ENCODE results near the gene POLR3E. TPM values are rescaled to one million over a fixed set of nuclear protein-coding genes. Genes with fewer than 3 reads are reported as not detected.
A peak's percentile ranks its signal among the peaks of the same experiment; 100 is the strongest.

POLR3E gene
- polyA plus RNA-seq, 6 donors from 2014 or later = 8.8 to 15.9 (median 12.5) TPM

- no peaks in the 10 kb centered on the region for H3K9me3 Mint-ChIP-seq
- H3K27ac Mint-ChIP-seq = peak overlapping the region in 1 of 6 donors; percentile 32
- H3K27me3 Mint-ChIP-seq = no peaks in the 10 kb centered on the region
- H3K36me3 Mint-ChIP-seq = peaks cover 6 to 21% of the 10 kb centered on the region in 2 donors
- no peak for DNase-seq
- ATAC-seq (ENCODE audit: low read depth in 2 of 2) = no peak
- H3K4me3 Mint-ChIP-seq = no peak overlapping the region
- peaks cover 0 to 5% (median 0%) of the 10 kb centered on the region in 3 donors for H3K4me1 Mint-ChIP-seq
Observed at GRCh38 chr16:22313876-22314470, 16.8 kb downstream of the POLR3E start.

- H3K4me3 Mint-ChIP-seq = no peak overlapping the region
- no peaks in the 10 kb centered on the region for H3K9me3 Mint-ChIP-seq
- H3K27ac Mint-ChIP-seq = peak overlapping the region in 1 of 6 donors; percentile 50
- peaks cover 0 to 5% (median 0%) of the 10 kb centered on the region in 3 donors for H3K4me1 Mint-ChIP-seq
- ATAC-seq (ENCODE audit: low read depth in 2 of 2) (no peak), DNase-seq (no peak)
- H3K36me3 Mint-ChIP-seq = peaks cover 10 to 21% of the 10 kb centered on the region in 2 donors
- no peaks in the 10 kb centered on the region for H3K27me3 Mint-ChIP-seq
Observed at GRCh38 chr16:22314661-22315626, 17.7 kb downstream of the POLR3E start.

DNA sequence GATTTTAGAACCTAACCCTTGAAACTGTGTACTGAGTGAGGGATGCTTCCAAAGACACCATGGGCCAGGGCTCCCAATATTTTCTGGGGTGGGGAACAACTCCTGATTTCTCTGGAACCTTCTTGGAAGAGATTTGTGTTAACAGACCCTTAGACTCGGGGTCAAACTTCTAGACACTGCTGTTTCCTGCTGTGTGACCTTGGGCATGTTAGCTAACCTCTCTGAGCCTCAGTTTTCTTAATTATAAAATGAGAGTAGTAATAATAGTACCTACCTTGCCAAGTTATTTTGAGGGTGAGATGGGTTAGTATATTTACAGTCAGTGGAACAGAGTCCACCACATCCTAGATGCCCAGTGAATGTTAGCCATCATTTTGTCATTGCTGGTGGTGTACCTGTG is 18.8 kb downstream of the POLR3E start:
- Mint-ChIP-seq H3K27me3 (no peaks in the 10 kb centered on the region), H3K9me3 (no peaks in the 10 kb centered on the region), H3K36me3 (peaks cover 11 to 24% of the 10 kb centered on the region in 2 donors), H3K27ac (peak overlapping the region in 1 of 6 donors; percentile 56), H3K4me1 (peaks cover 0 to 5% (median 0%) of the 10 kb centered on the region in 3 donors), H3K4me3 (peak overlapping the region in 2 of 8 donors; percentile 50 to 56)
- no peak for DNase-seq
- ATAC-seq (ENCODE audit: low read depth in 2 of 2) = no peak

DNA sequence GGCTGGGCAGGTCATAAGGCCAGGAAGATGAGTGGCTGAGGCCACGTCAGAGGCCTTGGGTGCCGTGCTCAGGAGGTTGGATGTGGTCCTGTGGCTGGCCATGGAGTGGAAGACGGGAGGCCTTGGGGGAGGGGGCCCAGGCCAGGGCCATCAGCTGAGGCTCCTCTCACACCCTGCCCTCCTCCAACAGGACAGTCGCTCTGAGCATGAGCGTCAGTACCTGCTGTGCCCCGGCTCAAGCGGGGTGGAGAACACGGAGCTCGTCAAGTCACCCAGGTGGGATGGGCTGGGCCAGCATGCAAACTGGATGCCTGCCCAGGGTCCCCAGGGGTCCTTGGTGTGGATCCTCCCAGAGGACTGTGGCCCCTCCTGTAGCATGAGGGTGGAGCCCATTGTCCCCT is 19.2 kb downstream of the POLR3E start:
- peak overlapping the region in 1 of 8 donors; percentile 56 for H3K4me3 Mint-ChIP-seq
- H3K27me3 Mint-ChIP-seq = no peaks in the 10 kb centered on the region
- no peak for ATAC-seq (ENCODE audit: low read depth in 2 of 2)

DNA sequence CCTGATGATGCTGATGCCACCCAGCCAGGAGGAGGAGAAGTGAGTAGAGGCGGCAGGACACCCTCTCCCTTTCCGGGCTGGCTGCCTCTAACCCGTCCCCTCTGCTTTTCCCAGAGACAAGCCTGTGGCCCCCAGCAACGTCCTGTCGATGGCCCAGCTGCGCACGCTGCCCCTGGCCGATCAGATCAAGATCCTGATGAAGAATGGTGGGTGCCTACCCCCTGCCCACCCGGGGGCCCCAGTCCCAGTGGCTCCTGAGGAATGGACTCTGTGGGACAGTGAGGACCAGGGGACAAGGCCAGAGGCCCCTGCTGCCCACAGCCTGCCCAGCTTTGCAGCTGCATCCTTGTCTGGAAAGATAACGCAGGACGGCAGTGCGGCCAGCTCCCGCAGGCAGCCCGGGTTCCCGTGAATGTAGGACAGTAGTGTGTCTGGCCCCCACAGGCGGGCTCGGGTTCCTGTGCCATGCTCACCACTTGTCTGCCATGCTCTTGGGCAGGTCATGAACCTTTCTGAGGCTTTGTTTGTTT is 19.9 kb downstream of the POLR3E start:
- H3K36me3 Mint-ChIP-seq = peaks cover 11 to 22% of the 10 kb centered on the region in 2 donors
- DNase-seq (no peak), ATAC-seq (ENCODE audit: low read depth in 2 of 2) (no peak)
- H3K4me3 Mint-ChIP-seq = no peak overlapping the region
- H3K27me3 Mint-ChIP-seq = no peaks in the 10 kb centered on the region
- H3K27ac Mint-ChIP-seq = peak overlapping the region in 1 of 6 donors; percentile 21
- peaks cover 0 to 7% (median 0%) of the 10 kb centered on the region in 3 donors for H3K4me1 Mint-ChIP-seq
- no peaks in the 10 kb centered on the region for H3K9me3 Mint-ChIP-seq

More for the DNA sequence above, 19.2 kb downstream of the POLR3E start:
- Mint-ChIP-seq H3K36me3 (peaks cover 11 to 28% of the 10 kb centered on the region in 2 donors), H3K4me1 (peaks cover 0 to 5% (median 0%) of the 10 kb centered on the region in 3 donors), H3K9me3 (no peaks in the 10 kb centered on the region), H3K27ac (no peak overlapping the region)
- DNase-seq = no peak

DNA sequence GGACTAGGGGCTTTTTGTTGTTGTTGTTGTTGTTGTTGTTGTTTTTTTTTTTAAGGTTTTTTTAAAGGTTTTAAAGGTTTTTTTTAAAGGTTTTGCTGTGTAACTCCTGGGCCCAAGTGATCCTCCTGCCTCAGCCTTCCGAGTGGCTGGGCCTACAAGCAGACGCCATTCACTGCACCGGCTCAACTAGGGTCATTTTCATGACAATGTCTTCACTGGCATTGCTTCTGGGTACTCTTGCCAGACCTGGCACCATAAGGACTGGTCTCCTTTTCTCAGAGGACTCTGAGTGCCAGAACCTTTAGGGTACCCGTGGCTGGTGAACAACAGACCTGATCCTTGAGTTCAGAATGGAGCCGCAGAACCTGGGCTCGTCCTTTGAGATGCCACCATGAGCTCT is 20.4 kb downstream of the POLR3E start:
- ATAC-seq (ENCODE audit: low read depth in 2 of 2) (no peak), DNase-seq (no peak)
- Mint-ChIP-seq H3K36me3 (peaks cover 11 to 20% of the 10 kb centered on the region in 2 donors), H3K4me1 (peaks cover 0 to 7% (median 0%) of the 10 kb centered on the region in 3 donors), H3K4me3 (no peak overlapping the region), H3K27ac (peak overlapping the region in 2 of 6 donors; percentile 47 to 72), H3K9me3 (no peaks in the 10 kb centered on the region), H3K27me3 (no peaks in the 10 kb centered on the region)

DNA sequence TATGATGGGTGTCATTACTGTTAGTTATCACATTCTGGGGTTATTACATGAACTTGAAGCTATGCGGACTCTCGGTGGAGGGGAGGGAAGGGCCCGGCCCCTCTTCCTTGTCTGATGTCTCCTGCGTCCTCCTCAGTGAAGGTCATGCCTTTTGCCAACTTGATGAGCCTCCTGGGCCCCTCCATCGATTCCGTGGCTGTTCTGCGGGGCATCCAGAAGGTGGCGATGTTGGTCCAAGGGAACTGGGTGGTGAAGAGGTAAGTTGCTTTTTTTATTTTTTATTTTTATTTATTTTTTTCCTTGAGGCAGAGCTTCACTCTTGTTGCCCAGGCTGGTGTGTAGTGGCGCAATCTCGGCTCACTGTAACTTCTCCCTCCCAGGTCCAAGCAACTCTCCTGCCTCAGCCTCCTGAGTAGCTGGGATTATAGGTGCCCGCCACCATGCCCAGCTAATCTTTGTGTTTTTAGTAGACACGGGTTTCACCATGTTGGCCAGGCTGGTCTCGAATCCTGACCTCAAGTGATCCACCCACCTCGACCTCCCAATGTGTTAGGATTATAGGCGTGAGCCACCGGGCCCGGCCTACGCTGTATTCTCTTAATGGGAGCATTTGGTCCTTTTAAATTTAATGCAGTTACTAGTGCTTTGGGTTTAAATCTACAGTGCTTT is 21.6 kb downstream of the POLR3E start:
- peak; percentile 36 for DNase-seq
- no peaks in the 10 kb centered on the region for H3K27me3 Mint-ChIP-seq
- peaks cover 11 to 13% of the 10 kb centered on the region in 2 donors for H3K36me3 Mint-ChIP-seq
- no peak overlapping the region for H3K4me3 Mint-ChIP-seq
- H3K4me1 Mint-ChIP-seq = peaks cover 0 to 2% (median 1%) of the 10 kb centered on the region in 3 donors
- ATAC-seq (ENCODE audit: low read depth in 2 of 2) = peak; percentile 21 to 28
- H3K27ac Mint-ChIP-seq = no peak overlapping the region
- no peaks in the 10 kb centered on the region for H3K9me3 Mint-ChIP-seq

GRCh38 chr16:22320572-22321339 is 23.5 kb downstream of the POLR3E start:
- no peaks in the 10 kb centered on the region for H3K9me3 Mint-ChIP-seq
- DNase-seq (no peak), ATAC-seq (ENCODE audit: low read depth in 2 of 2) (no peak)
- H3K36me3 Mint-ChIP-seq = peaks cover 5 to 13% of the 10 kb centered on the region in 2 donors
- H3K4me3 Mint-ChIP-seq = no peak overlapping the region
- H3K27ac Mint-ChIP-seq = peak overlapping the region in 3 of 6 donors; percentile 44 to 92 (median 86)
- peaks cover 0 to 5% (median 2%) of the 10 kb centered on the region in 3 donors for H3K4me1 Mint-ChIP-seq
- H3K27me3 Mint-ChIP-seq = no peaks in the 10 kb centered on the region

DNA sequence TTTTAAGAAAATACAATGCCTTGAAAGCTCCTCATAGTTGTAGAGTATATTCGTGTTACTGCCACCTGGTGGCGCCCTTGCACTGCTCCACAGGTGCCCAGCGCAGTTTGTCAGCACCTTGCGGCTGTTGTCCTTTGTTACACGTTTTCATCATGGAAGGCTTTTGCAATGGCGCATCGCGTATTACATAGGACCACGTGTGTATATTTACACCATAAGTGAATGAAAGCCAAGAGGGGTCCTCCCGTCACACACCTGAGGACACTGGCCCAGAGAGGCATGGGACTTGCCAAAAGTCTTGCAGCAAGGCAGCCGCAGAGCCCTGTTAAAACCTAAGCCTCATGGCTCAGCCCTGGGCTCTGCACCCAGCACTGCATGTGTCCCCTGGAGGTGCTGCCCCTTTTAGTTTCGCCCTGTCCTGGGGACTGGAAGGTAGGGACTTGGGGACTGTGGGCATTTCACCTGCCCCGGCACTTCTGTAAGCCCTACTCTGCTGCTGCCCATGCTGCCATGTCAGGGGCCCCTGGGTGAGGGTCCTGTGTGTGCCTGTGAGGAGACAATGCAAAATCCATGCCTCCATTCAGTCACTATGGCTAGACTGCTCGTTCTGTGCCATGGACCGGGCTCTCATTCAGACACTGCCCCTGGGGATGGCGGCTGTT is 24.3 kb downstream of the POLR3E start:
- peaks cover 5 to 13% of the 10 kb centered on the region in 2 donors for H3K36me3 Mint-ChIP-seq

DNA sequence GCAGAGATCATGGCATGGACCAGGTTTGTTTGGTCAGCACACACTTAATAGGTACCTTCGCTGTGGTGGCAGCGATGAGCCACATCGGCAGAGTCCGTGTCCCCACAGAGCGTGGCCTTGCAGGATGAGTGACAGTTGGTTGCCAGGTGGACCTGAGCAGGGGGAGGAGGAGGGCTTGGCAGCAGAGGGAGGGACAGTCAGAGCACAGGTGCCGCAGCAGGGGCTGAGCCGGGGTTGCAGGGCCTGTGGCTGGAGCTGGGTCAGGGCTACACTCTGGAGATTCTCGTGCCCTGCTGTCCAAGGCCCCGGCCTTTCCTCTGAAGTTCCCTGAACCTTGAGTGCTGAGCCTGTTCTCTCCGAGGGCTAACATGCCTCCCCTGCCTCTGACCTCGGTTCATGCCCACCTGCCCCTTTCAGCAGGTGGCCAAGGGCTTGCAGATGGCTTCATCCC is 24.8 kb downstream of the POLR3E start:
- ATAC-seq (ENCODE audit: low read depth in 2 of 2) = no peak
- no peak for DNase-seq
- H3K4me3 Mint-ChIP-seq = no peak overlapping the region
- H3K4me1 Mint-ChIP-seq = peaks cover 0 to 5% (median 2%) of the 10 kb centered on the region in 3 donors
- peaks cover 5 to 13% of the 10 kb centered on the region in 2 donors for H3K36me3 Mint-ChIP-seq
- H3K27me3 Mint-ChIP-seq = no peaks in the 10 kb centered on the region
- H3K27ac Mint-ChIP-seq = peak overlapping the region in 1 of 6 donors; percentile 62
- no peaks in the 10 kb centered on the region for H3K9me3 Mint-ChIP-seq

More for the DNA sequence above, 24.3 kb downstream of the POLR3E start:
- H3K4me1 Mint-ChIP-seq = peaks cover 0 to 5% (median 2%) of the 10 kb centered on the region in 3 donors
- peak overlapping the region in 3 of 6 donors; percentile 44 to 86 (median 54) for H3K27ac Mint-ChIP-seq
- no peaks in the 10 kb centered on the region for H3K27me3 Mint-ChIP-seq
- H3K9me3 Mint-ChIP-seq = no peaks in the 10 kb centered on the region
- ATAC-seq (ENCODE audit: low read depth in 2 of 2) = peak; percentile 64 to 69
- peak; percentile 41 for DNase-seq
- H3K4me3 Mint-ChIP-seq = no peak overlapping the region

DNA sequence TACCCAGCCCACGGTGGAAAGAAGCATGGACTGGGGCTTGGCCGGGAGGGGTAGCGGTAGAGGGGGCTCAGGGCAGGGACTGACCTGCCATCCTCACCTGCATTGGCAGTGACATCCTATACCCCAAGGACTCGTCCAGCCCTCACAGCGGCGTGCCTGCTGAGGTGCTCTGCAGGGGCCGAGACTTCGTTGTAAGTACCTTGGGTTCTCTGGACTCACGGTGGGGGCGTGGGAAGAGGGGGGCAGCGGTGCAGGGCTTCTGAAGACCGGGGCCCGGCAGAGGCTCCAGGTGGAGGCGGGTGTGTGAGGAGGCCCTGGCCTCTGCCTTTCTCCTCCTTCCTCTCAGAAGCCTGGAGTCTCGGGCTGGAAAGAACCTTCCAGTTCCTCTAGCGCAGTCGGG is 25.5 kb downstream of the POLR3E start:
- no peaks in the 10 kb centered on the region for H3K27me3 Mint-ChIP-seq
- H3K4me3 Mint-ChIP-seq = no peak overlapping the region
- ATAC-seq (ENCODE audit: low read depth in 2 of 2) (no peak), DNase-seq (no peak)
- H3K27ac Mint-ChIP-seq = no peak overlapping the region
- H3K9me3 Mint-ChIP-seq = no peaks in the 10 kb centered on the region
- H3K4me1 Mint-ChIP-seq = peaks cover 0 to 5% (median 2%) of the 10 kb centered on the region in 3 donors
- H3K36me3 Mint-ChIP-seq = peaks cover 5 to 7% of the 10 kb centered on the region in 2 donors

Measured in naive B cell (primary cell).